Measurements from ENCODE around the gene UBE2J2.

The UBE2J2 gene

DNA sequence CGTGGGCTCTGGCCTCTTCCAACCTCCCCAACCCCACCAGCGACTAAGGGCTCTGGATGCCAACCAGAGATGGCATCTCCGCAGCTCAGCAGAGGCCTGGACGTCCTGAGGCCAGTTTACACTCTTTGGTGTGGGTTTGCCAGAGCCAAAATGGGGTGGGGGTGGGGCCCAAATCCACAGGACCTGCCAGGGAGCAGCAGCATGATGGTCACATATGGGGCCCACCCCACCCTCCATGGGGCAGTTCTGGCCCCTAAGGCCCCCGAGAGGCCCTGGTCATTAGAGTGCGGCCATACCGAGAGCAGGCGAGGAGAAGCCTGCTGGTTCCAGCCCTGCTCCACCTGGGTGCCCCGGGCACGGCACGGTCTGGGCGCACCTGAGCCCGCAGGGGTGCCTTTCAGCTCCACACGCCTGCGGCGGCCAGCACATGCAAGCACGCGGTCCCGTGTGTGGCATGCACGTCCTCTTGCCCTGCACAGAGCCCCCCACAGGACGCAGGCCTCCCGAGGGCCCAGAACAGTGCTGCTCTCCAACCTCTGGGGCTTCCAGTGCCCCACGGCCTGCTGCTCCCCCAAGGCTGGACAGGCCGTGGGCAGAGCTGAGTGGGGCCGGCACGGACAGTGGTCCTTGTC lies 31.9 kb downstream of the UBE2J2 start:
- TF ChIP-seq, protein P1, sequence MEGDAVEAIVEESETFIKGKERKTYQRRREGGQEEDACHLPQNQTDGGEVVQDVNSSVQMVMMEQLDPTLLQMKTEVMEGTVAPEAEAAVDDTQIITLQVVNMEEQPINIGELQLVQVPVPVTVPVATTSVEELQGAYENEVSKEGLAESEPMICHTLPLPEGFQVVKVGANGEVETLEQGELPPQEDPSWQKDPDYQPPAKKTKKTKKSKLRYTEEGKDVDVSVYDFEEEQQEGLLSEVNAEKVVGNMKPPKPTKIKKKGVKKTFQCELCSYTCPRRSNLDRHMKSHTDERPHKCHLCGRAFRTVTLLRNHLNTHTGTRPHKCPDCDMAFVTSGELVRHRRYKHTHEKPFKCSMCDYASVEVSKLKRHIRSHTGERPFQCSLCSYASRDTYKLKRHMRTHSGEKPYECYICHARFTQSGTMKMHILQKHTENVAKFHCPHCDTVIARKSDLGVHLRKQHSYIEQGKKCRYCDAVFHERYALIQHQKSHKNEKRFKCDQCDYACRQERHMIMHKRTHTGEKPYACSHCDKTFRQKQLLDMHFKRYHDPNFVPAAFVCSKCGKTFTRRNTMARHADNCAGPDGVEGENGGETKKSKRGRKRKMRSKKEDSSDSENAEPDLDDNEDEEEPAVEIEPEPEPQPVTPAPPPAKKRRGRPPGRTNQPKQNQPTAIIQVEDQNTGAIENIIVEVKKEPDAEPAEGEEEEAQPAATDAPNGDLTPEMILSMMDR (IDR thresholded peaks at IDR 0.05; ENCODE audit: insufficient read depth, low read length, poor library complexity, severe bottlenecking): no peak
- no peak for DNase-seq (ENCODE audit: extremely low read depth, insufficient read length)
- H3K36me3 ChIP-seq (ENCODE audit: control insufficient read depth, insufficient read depth, low read length): no peaks in the 10 kb centered on the region
- no peak overlapping the region for H3K4me3 ChIP-seq (replicated peaks; ENCODE audit: low read depth, low read length)
- no peaks in the 10 kb centered on the region; the same call in 1 of the 2 replicates for H3K27me3 ChIP-seq (replicated peaks; ENCODE audit: control insufficient read depth, insufficient read depth, low read length)

DNA sequence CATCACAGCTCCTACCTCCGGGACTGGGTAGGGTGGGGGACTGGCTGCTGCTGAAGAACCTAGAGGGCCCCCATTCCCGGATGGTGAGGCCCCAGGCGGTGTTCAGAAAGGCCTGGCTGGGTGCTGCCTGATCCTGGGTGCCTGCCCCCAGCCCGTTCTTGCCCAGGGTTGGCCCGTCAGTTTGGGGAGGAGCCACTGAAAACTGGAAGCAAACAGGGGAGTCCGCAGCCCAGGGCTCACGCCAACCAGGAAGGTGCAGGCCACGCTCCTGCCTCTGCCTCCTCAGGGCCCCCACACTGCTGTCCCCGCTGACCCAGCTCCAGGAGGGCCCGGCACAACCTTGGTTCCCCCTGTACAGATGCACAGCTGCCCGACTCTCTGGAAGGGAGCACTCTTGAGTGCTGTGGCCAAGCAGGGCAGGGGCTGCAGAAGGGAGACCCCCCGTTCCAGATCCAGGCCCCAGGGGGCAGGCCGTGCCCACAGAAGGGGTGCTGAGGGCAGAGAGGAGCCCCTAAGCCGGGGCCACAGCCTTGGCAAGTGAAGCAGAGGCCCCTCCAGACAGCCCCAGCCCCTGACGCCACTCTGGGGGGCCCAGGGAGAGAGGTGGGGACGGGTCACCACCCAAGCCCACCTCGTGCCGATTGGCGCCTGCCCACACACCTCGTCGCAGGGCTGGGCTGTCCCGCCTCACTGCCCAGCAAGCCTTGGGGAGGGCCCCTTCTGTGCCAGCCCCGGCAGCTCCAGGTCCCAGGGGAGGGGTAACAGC lies 32.6 kb downstream of the UBE2J2 start:
- H3K27me3 ChIP-seq (replicated peaks; ENCODE audit: control insufficient read depth, insufficient read depth, low read length): no peaks in the 10 kb centered on the region; the same call in 1 of the 2 replicates
- DNase-seq (ENCODE audit: extremely low read depth, insufficient read length): no peak
- TF ChIP-seq, protein P1 (IDR thresholded peaks at IDR 0.05; ENCODE audit: insufficient read depth, low read length, poor library complexity, severe bottlenecking): no peak

DNA sequence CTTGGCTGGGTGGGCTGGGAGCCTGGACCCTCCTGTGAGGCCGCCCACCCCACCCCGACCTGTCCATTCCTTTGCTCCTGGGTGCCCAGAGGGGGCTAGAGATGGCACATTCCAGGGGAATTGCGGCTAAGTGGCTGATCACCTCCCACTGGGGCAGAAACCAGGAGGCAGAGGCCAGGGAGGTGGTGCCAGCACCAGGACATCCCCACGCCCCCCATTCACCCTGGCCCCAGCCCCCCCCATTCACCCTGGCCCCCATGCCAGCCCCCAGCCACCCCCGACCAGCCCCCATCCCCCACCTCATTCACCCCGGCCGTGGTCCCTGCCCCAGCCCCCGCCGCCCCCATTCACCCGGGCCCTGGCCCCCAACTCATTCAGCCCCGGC lies 33.3 kb downstream of the UBE2J2 start:
- H3K27me3 ChIP-seq (replicated peaks; ENCODE audit: control insufficient read depth, insufficient read depth, low read length): no peaks in the 10 kb centered on the region; the same call in 1 of the 2 replicates
- H3K4me3 ChIP-seq (replicated peaks; ENCODE audit: low read depth, low read length): no peak overlapping the region
- no peaks in the 10 kb centered on the region for H3K36me3 ChIP-seq (ENCODE audit: control insufficient read depth, insufficient read depth, low read length)
- TF ChIP-seq, protein P1 (IDR thresholded peaks at IDR 0.05; ENCODE audit: insufficient read depth, low read length, poor library complexity, severe bottlenecking): no peak
- no peak for DNase-seq (ENCODE audit: extremely low read depth, insufficient read length)

More for the DNA sequence above, 32.6 kb downstream of the UBE2J2 start:
- no peaks in the 10 kb centered on the region for H3K36me3 ChIP-seq (ENCODE audit: control insufficient read depth, insufficient read depth, low read length)
- no peak overlapping the region for H3K4me3 ChIP-seq (replicated peaks; ENCODE audit: low read depth, low read length)

DNA sequence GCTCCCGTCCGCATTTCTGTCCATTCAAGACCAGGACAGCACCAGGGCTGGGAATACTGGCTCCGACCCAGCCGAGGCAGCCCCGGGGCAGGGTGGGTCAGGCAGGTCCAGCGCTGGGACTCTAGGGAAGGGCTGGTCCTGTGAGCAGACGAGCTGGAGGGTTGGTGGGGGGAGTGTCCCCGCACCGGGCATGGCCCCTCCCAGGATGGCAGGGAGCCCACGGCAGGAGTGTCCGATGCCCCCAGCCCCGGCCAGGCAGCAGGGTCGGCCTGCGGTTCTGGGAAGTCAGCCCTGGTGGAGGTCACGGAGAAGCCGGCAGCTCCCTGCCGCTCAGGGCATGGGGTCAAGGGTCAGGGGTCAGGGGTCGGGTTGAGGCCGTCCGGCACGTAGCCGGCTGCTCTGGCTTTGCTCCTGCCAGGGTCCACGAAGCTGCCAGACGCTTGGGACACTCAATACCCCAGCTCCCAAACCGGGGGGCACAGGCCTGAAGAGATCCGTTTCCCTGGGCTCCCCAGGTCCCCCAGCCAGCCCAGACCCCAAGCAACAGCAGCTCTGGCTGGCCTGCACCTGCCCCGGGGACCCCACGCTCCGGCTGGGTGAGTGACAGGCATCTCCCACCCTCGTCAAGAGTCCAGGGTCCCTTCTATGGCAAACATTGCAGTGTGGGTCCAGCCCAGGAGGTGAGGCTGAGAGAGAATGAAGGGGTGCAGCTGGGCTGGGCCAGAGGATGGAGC lies 33.9 kb downstream of the UBE2J2 start:
- H3K27me3 ChIP-seq (replicated peaks; ENCODE audit: control insufficient read depth, insufficient read depth, low read length): no peaks in the 10 kb centered on the region; the same call in 1 of the 2 replicates
- no peak overlapping the region for H3K4me3 ChIP-seq (replicated peaks; ENCODE audit: low read depth, low read length)
- TF ChIP-seq, protein P1 (IDR thresholded peaks at IDR 0.05; ENCODE audit: insufficient read depth, low read length, poor library complexity, severe bottlenecking): no peak
- no peak for DNase-seq (ENCODE audit: extremely low read depth, insufficient read length)
- H3K36me3 ChIP-seq (ENCODE audit: control insufficient read depth, insufficient read depth, low read length): no peaks in the 10 kb centered on the region

DNA sequence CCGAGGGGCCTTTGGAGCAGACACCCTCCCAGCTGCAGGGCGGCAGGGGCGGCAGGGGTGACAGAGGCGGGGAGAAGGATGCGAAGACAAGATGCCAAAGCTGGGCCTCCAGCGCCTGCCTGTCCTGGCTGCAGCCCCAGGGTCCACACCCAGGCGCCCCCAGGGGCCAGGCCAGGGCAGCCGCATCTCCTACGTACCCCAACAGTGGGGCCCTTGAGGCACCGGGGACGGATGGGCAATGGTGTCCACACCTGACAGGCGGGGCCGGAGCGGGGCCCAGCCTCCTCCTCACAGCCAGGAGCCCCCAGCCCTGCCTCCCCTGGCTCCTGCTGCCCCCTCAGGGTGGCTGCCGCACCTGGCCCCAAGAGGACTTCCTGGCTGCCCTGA lies 34.4 kb downstream of the UBE2J2 start:
- TF ChIP-seq, protein P1 (IDR thresholded peaks at IDR 0.05; ENCODE audit: insufficient read depth, low read length, poor library complexity, severe bottlenecking): no peak
- Histone ChIP-seq H3K36me3 (ENCODE audit: control insufficient read depth, insufficient read depth, low read length) (no peaks in the 10 kb centered on the region), H3K27me3 (replicated peaks; ENCODE audit: control insufficient read depth, insufficient read depth, low read length) (no peaks in the 10 kb centered on the region; the same call in 1 of the 2 replicates), H3K4me3 (replicated peaks; ENCODE audit: low read depth, low read length) (no peak overlapping the region)
- no peak for DNase-seq (ENCODE audit: extremely low read depth, insufficient read length)

Measured in GM06990 (cell line).